GM12878 (cell line): ENCODE data around the gene S100A4. TPM values are rescaled to one million over a fixed set of nuclear protein-coding genes. Genes with fewer than 3 reads are reported as not detected.

Experiments
- ATAC-seq: fragments of 200-7000 bp; cut with Tn5 transposase; 3 replicates; pipeline ENCODE4 v1.9.1; 2020; ENCODE audit warnings: mild to moderate bottlenecking, moderate library complexity
- BruUV-seq: library from RNA; stranded (reverse); fragments of 400-500 nt; replicated peaks from 2 replicates; lab custom pipeline; 2021; lab: Mats Ljungman, UMichigan
- CTCF ChIA-PET: fragments of 300-600 bp; sonication (Branson Sonifier 250); formaldehyde crosslinking; extraction: SDS; loops from one replicate; lab custom pipeline; 2021; ENCODE audit warnings: inconsistent platforms; lab: Yijun Ruan, JAX
- POLR2A ChIA-PET: fragments of 350-600 bp; formaldehyde crosslinking; extraction: SDS; loops from one replicate; lab custom pipeline; 2021; ENCODE audit warnings: inconsistent platforms; lab: Charles Lee
- RAD21 ChIA-PET: fragments of 300-600 bp; sonication (Branson Sonifier 250); formaldehyde crosslinking; loops from one replicate; lab custom pipeline; 2023; ENCODE audit warnings: antibody characterized with exemption; ENCODE audit not compliant: unreplicated experiment; lab: Charles Lee
- SMC1A ChIA-PET: fragments of 300-600 bp; sonication (Branson Sonifier 250); formaldehyde crosslinking; loops from one replicate; lab custom pipeline; 2023; ENCODE audit not compliant: unreplicated experiment, uncharacterized antibody; lab: Charles Lee
- DNase-seq: peaks from one replicate; pipeline ENCODE4 v3.0.0-alpha.2; 2011; ENCODE audit warnings: low read depth, low spot score
- FAIRE-seq: peaks from 3 replicates; lab custom pipeline; 2011; peaks lifted over from hg19 to GRCh38; lab: Jason Lieb, UNC
- H2AFZ ChIP-seq: 2 replicates; pipeline ENCODE4 v1.6.0; 2011; ENCODE audit warnings: low read depth, low read length, control low read depth; ENCODE audit not compliant: control insufficient read depth
- H3K27ac ChIP-seq: 2 replicates; pipeline ENCODE4 v1.5.1; 2011; ENCODE audit warnings: control low read depth; ENCODE audit not compliant: control insufficient read depth, insufficient read depth
- H3K27me3 ChIP-seq, 2 experiments: replicated peaks in 1 of 2; 2 replicates each; pipeline versions ENCODE4 v1.6.0 to v1.6.1; 2011; ENCODE audit warnings: low read length in 1 of 2; ENCODE audit not compliant: control insufficient read depth in 2 of 2, insufficient read depth in 2 of 2
- H3K36me3 ChIP-seq, 2 experiments: 2 replicates each; pipeline ENCODE4 v1.5.1; 2011; ENCODE audit warnings: low read length in 1 of 2; ENCODE audit not compliant: control insufficient read depth in 2 of 2, insufficient read depth in 2 of 2
- H3K4me1 ChIP-seq: 2 replicates; pipeline ENCODE4 v1.6.1; 2011; ENCODE audit warnings: mild to moderate bottlenecking, low read length, moderate library complexity, mixed read lengths; ENCODE audit not compliant: control insufficient read depth, insufficient read depth
- H3K4me2 ChIP-seq: 2 replicates; pipeline ENCODE4 v1.6.0; 2011; ENCODE audit warnings: control low read depth; ENCODE audit not compliant: control insufficient read depth, insufficient read depth
- H3K4me3 ChIP-seq: fragments of 200-600 bp; sonication (generic); 2 replicates; pipeline ENCODE4 v1.5.1; 2016
- H3K79me2 ChIP-seq: 2 replicates; pipeline ENCODE4 v1.6.0; 2011; ENCODE audit warnings: low read length; ENCODE audit not compliant: control insufficient read depth, insufficient read depth
- H3K9ac ChIP-seq: 2 replicates; pipeline ENCODE4 v1.8.0; 2011; ENCODE audit warnings: low read length, control low read depth, mixed read lengths; ENCODE audit not compliant: control insufficient read depth, insufficient read depth
- H3K9me3 ChIP-seq: replicated peaks from 3 replicates; pipeline ENCODE4 v1.5.1; 2011; ENCODE audit warnings: mild to moderate bottlenecking, low read length; ENCODE audit not compliant: control insufficient read depth, insufficient read depth
- H4K20me1 ChIP-seq: 2 replicates; pipeline ENCODE4 v1.6.0; 2011; ENCODE audit not compliant: control insufficient read depth, insufficient read depth
- CHD4 ChIP-seq: fragments of 200-600 bp; sonication (generic); IDR thresholded peaks from 2 replicates; pipeline ENCODE4 v1.6.1; 2016; ENCODE audit warnings: mild to moderate bottlenecking
- JUND ChIP-seq: IDR thresholded peaks from 2 replicates; pipeline ENCODE4 v1.6.1; 2012; ENCODE audit warnings: low read depth, mild to moderate bottlenecking, low read length, improper control_type of control experiment, moderate library complexity
- WRNIP1 ChIP-seq: IDR thresholded peaks from 2 replicates; pipeline ENCODE4 v1.6.1; 2011; ENCODE audit warnings: low read depth, low read length, improper control_type of control experiment, borderline replicate concordance
- WGBS: methylation state at CpG from one replicate; pipeline ENCODE4 v1.1.6; 2016; ENCODE audit warnings: low lambda C conversion rate; ENCODE audit not compliant: insufficient replicate concordance, insufficient coverage; ENCODE audit errors: missing lambda C conversion rate; 5-methylcytosine and 5-hydroxymethylcytosine counted together
- in situ Hi-C: fragments of 300-500 bp; cut with MboI; formaldehyde crosslinking; loops from 9 replicates; pipeline ENCODE4 v1.14.3; 2018; ENCODE audit warnings: mixed read lengths
- intact Hi-C: fragments of 100-400 bp; cut with micrococcal nuclease; formaldehyde crosslinking; loops from one replicate; pipeline ENCODE4 v1.14.2; 2022; ENCODE audit not compliant: unreplicated experiment
- polyA plus RNA-seq, 11 experiments: library from polyadenylated mRNA; depleted of rRNA in 4 of 11; unstranded in 6 of 11; stranded (reverse) in 5 of 11; fragments of >200 nt; fragmentation: Nextera tagmentation in 4 of 11; fragmentation: Illumina TruSeq in 1 of 11; extraction: Ambion mirVana in 4 of 11; extraction: Trizol in 1 of 11; gene quantifications; 1 replicate in 1 of 11; 2 replicates in 10 of 11; pipeline versions ENCODE4 v1.2.1 to v1.2.3, GENCODE V29; 2011 to 2016; ENCODE audit warnings: inconsistent platforms in 2 of 11, missing spikeins in 2 of 11, low read depth in 1 of 11
- total RNA-seq, 4 experiments: library from RNA; depleted of rRNA in 3 of 4; stranded (reverse); fragments of >200 nt in 3 of 4; fragmentation: Illumina TruSeq in 1 of 4; extraction: Trizol in 1 of 4; gene quantifications; 2 replicates each; pipeline versions ENCODE4 v1.2.1 to v1.2.3, GENCODE V29; 2013 to 2021
- TF ChIP-seq, protein P1 (sequence below): IDR thresholded peaks from 2 replicates; pipeline ENCODE4 v1.6.1; 2012; ENCODE audit warnings: mild to moderate bottlenecking, low read depth, low read length
- TF ChIP-seq, protein P2 (sequence below): fragments of 450-650 bp; IDR thresholded peaks from 2 replicates; pipeline ENCODE4 v1.6.1; 2016; ENCODE audit warnings: mild to moderate bottlenecking
- TF ChIP-seq, protein P3 (sequence below): fragments of 450-650 bp; IDR thresholded peaks from 2 replicates; pipeline ENCODE4 v1.6.1; 2016; ENCODE audit warnings: mild to moderate bottlenecking, moderate library complexity, borderline replicate concordance
- TF ChIP-seq, protein P4 (sequence below): fragments of 450-650 bp; IDR thresholded peaks from 2 replicates; pipeline ENCODE4 v1.6.1; 2016; ENCODE audit warnings: mild to moderate bottlenecking
- TF ChIP-seq, protein P5 (sequence below): IDR thresholded peaks from 2 replicates; pipeline ENCODE4 v1.6.1; 2012; ENCODE audit warnings: low read depth, low read length, improper control_type of control experiment

S100A4 gene
- total and polyA plus RNA-seq, 10 of the 15 experiments (the other 5 are each of a cell fraction or from before 2014, with no cell fraction given): 4.3 to 104 (median 27.3) TPM

DNA sequence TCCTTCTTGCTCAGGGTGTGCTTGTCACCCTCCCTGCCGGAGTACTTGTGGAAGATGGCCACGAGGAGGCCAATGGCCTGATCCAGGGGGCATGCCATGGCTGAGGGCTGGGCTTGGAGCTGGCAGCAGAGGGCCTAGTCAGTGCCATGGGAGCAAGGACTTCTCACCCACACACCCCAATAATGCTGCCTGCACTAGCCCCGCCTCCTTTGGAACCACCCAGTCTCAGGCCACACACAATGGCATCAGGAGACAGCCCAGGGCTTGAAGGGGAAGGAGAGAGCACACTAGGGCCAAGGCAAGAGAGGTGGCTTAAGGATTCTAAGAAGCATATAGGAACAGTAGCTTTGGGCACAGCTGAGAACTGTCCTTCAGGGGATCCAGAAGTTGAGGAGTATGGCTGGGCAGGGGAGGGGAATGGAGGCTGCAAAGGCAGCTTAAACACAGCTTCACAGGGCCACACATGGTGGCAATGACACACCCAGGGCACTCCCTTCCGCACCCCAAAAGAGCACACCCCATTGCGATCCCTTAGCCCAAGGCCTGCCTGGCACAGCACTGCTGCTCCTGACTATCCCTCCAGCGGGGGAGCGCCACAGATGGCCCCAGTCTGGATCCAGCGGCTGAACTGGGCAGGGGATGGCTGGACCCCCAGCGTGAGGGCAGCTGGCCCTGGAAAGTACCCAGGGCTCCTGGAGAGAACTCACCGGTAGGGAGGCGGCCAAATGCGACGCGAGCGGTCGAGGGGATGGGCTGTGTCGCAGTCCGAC is 10.2 kb downstream of the S100A4 start, which contains the start of gene S100A6 (continued):
- TF ChIP-seq WRNIP1: no peak

DNA sequence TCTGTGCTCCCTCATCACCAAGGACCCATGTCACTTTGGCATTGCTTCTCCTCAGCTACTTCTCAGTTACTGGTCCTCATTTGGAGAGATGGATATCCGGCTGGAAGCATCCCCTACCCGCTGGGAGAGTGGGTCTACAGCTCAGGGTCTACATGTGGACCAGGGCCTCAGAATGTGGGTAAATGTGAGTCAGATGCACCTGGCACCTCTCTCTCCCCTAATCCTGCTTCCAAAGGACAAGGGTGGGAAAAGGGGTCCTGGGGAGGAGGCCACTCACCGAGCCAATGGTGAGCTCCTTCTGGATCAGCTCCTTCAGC is 10.7 kb downstream of the S100A4 start:
- Histone ChIP-seq H3K27ac (no peak overlapping the region), H3K4me2 (peak overlapping the region; percentile 99; the same call in 1 of the 2 replicates), H4K20me1 (no peaks in the 10 kb centered on the region), H3K36me3 (no peaks in the 10 kb centered on the region), H2AFZ (no peak overlapping the region), H3K27me3 (no peaks in the 10 kb centered on the region), H3K9me3 (no peaks in the 10 kb centered on the region), H3K4me3 (no peak overlapping the region), H3K79me2 (no peaks in the 10 kb centered on the region; the same call in 1 of the 2 replicates), H3K4me1 (peaks cover 12% of the 10 kb centered on the region), H3K9ac (no peak overlapping the region)
- CTCF ChIA-PET: interaction anchor here (0.8 to 8.6 kb wide), 13 partner anchors 9 to 452 kb away, joined by 3 to 216 read pairs (median 4); partner anchors contain the start of genes CHTOP, RAB13, S100A13 and S100A16
- POLR2A ChIA-PET: interaction anchor here (0.8 to 3.2 kb wide), 9 partner anchors 9 to 188 kb away, joined by 3 to 29 read pairs (median 7); partner anchors contain the start of genes CHTOP, S100A2 and S100A4
- SMC1A ChIA-PET: interaction anchor here (0.6 to 5.6 kb wide), 11 partner anchors 10 to 188 kb away, joined by 3 to 72 read pairs (median 9); partner anchors contain the start of genes S100A2 and S100A4
- in situ Hi-C loops (no loop called here), intact Hi-C loops (loop anchor here (5.0 kb wide), 1 partner anchor 32 kb away; the partner anchor contains the start of gene S100A2)
- 89% methylated on average over 3 of the region's 3 CpGs for WGBS
- BruUV-seq: no TSS peak
- DNase-seq: no peak
- RAD21 ChIA-PET: interaction anchor here (0.6 to 6.4 kb wide), 15 partner anchors 10 to 801 kb away, joined by 3 to 74 read pairs (median 4); partner anchors contain the start of genes CHTOP, S100A13, S100A2 and S100A4
- no peak for ATAC-seq
- FAIRE-seq: no peak
- TF ChIP-seq, protein P1, sequence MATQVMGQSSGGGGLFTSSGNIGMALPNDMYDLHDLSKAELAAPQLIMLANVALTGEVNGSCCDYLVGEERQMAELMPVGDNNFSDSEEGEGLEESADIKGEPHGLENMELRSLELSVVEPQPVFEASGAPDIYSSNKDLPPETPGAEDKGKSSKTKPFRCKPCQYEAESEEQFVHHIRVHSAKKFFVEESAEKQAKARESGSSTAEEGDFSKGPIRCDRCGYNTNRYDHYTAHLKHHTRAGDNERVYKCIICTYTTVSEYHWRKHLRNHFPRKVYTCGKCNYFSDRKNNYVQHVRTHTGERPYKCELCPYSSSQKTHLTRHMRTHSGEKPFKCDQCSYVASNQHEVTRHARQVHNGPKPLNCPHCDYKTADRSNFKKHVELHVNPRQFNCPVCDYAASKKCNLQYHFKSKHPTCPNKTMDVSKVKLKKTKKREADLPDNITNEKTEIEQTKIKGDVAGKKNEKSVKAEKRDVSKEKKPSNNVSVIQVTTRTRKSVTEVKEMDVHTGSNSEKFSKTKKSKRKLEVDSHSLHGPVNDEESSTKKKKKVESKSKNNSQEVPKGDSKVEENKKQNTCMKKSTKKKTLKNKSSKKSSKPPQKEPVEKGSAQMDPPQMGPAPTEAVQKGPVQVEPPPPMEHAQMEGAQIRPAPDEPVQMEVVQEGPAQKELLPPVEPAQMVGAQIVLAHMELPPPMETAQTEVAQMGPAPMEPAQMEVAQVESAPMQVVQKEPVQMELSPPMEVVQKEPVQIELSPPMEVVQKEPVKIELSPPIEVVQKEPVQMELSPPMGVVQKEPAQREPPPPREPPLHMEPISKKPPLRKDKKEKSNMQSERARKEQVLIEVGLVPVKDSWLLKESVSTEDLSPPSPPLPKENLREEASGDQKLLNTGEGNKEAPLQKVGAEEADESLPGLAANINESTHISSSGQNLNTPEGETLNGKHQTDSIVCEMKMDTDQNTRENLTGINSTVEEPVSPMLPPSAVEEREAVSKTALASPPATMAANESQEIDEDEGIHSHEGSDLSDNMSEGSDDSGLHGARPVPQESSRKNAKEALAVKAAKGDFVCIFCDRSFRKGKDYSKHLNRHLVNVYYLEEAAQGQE: no peak
- TF ChIP-seq, protein P2, sequence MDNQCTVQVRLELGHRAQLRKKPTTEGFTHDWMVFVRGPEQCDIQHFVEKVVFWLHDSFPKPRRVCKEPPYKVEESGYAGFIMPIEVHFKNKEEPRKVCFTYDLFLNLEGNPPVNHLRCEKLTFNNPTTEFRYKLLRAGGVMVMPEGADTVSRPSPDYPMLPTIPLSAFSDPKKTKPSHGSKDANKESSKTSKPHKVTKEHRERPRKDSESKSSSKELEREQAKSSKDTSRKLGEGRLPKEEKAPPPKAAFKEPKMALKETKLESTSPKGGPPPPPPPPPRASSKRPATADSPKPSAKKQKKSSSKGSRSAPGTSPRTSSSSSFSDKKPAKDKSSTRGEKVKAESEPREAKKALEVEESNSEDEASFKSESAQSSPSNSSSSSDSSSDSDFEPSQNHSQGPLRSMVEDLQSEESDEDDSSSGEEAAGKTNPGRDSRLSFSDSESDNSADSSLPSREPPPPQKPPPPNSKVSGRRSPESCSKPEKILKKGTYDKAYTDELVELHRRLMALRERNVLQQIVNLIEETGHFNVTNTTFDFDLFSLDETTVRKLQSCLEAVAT: no peak
- TF ChIP-seq, protein P3, sequence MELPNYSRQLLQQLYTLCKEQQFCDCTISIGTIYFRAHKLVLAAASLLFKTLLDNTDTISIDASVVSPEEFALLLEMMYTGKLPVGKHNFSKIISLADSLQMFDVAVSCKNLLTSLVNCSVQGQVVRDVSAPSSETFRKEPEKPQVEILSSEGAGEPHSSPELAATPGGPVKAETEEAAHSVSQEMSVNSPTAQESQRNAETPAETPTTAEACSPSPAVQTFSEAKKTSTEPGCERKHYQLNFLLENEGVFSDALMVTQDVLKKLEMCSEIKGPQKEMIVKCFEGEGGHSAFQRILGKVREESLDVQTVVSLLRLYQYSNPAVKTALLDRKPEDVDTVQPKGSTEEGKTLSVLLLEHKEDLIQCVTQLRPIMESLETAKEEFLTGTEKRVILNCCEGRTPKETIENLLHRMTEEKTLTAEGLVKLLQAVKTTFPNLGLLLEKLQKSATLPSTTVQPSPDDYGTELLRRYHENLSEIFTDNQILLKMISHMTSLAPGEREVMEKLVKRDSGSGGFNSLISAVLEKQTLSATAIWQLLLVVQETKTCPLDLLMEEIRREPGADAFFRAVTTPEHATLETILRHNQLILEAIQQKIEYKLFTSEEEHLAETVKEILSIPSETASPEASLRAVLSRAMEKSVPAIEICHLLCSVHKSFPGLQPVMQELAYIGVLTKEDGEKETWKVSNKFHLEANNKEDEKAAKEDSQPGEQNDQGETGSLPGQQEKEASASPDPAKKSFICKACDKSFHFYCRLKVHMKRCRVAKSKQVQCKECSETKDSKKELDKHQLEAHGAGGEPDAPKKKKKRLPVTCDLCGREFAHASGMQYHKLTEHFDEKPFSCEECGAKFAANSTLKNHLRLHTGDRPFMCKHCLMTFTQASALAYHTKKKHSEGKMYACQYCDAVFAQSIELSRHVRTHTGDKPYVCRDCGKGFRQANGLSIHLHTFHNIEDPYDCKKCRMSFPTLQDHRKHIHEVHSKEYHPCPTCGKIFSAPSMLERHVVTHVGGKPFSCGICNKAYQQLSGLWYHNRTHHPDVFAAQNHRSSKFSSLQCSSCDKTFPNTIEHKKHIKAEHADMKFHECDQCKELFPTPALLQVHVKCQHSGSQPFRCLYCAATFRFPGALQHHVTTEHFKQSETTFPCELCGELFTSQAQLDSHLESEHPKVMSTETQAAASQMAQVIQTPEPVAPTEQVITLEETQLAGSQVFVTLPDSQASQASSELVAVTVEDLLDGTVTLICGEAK: no peak
- no peak for TF ChIP-seq CHD4
- TF ChIP-seq, protein P4, sequence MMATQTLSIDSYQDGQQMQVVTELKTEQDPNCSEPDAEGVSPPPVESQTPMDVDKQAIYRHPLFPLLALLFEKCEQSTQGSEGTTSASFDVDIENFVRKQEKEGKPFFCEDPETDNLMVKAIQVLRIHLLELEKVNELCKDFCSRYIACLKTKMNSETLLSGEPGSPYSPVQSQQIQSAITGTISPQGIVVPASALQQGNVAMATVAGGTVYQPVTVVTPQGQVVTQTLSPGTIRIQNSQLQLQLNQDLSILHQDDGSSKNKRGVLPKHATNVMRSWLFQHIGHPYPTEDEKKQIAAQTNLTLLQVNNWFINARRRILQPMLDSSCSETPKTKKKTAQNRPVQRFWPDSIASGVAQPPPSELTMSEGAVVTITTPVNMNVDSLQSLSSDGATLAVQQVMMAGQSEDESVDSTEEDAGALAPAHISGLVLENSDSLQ: no peak
- TF ChIP-seq, protein P5, sequence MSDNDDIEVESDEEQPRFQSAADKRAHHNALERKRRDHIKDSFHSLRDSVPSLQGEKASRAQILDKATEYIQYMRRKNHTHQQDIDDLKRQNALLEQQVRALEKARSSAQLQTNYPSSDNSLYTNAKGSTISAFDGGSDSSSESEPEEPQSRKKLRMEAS: no peak
- TF ChIP-seq JUND: no peak
